Neural progenitor cell (in vitro differentiated cells): Measurements from ENCODE around the gene PCK2. TPM values are rescaled to one million over a fixed set of nuclear protein-coding genes. Genes with fewer than 3 reads are reported as not detected.
A peak's percentile ranks its signal among the peaks of the same experiment; 100 is the strongest.
"Not testable (repeated sequence)": the region's sequence is repeated elsewhere in the genome, so short reads cannot be mapped to it uniquely, and the experiment has no call there.

ENCODE experiments used
- DNase-seq: peaks from one replicate; pipeline ENCODE4 v3.0.0-alpha.2; 2016; ENCODE audit warnings: low spot score
- H2AFZ ChIP-seq: fragments of 200-600 bp; sonication (generic); replicated peaks from 2 replicates; pipeline ENCODE4 v1.6.1; 2016; ENCODE audit warnings: antibody characterized with exemption
- H3F3A ChIP-seq: fragments of 200-600 bp; sonication (generic); 2 replicates; pipeline ENCODE4 v1.6.1; 2016; ENCODE audit warnings: antibody characterized with exemption, low read depth
- H3K27ac ChIP-seq: fragments of 200-600 bp; sonication (generic); 2 replicates; pipeline ENCODE4 v1.5.1; 2016; ENCODE audit warnings: mild to moderate bottlenecking
- H3K27me3 ChIP-seq: fragments of 200-600 bp; sonication (generic); 2 replicates; pipeline ENCODE4 v1.6.1; 2016; ENCODE audit warnings: mild to moderate bottlenecking, moderate library complexity
- H3K36me3 ChIP-seq: fragments of 200-600 bp; sonication (generic); 2 replicates; pipeline ENCODE4 v1.5.1; 2016
- H3K4me1 ChIP-seq: fragments of 200-600 bp; sonication (generic); 2 replicates; pipeline ENCODE4 v1.6.1; 2016; ENCODE audit warnings: mixed run types
- H3K4me2 ChIP-seq: fragments of 200-600 bp; sonication (generic); 2 replicates; pipeline ENCODE4 v1.6.1; 2016
- H3K4me3 ChIP-seq: fragments of 200-600 bp; sonication (generic); 2 replicates; pipeline ENCODE4 v1.5.1; 2016
- H3K79me2 ChIP-seq: fragments of 200-600 bp; sonication (generic); 2 replicates; pipeline ENCODE4 v1.6.1; 2016; ENCODE audit warnings: low read depth
- H3K9ac ChIP-seq: fragments of 200-600 bp; sonication (generic); 2 replicates; pipeline ENCODE4 v1.6.1; 2016
- H3K9me3 ChIP-seq: fragments of 200-600 bp; sonication (generic); 2 replicates; pipeline ENCODE4 v1.5.1; 2016; ENCODE audit warnings: low read depth
- H4K20me1 ChIP-seq: fragments of 200-600 bp; sonication (generic); 2 replicates; pipeline ENCODE4 v1.6.1; 2016; ENCODE audit warnings: low read depth
- H3K27ac Mint-ChIP-seq: 3 replicates; pipeline ENCODE4 v1.8.0; 2021; ENCODE audit warnings: mixed read lengths
- H3K27me3 Mint-ChIP-seq: 2 replicates; pipeline ENCODE4 v1.8.0; 2022; ENCODE audit warnings: low read depth, mild to moderate bottlenecking, inconsistent platforms, moderate library complexity, mixed read lengths; ENCODE audit not compliant: insufficient read depth
- H3K36me3 Mint-ChIP-seq: 3 replicates; pipeline ENCODE4 v1.8.0; 2021; ENCODE audit warnings: mixed read lengths
- H3K4me1 Mint-ChIP-seq: 3 replicates; pipeline ENCODE4 v1.8.0; 2021; ENCODE audit warnings: mixed read lengths
- H3K4me3 Mint-ChIP-seq: 3 replicates; pipeline ENCODE4 v1.8.0; 2021; ENCODE audit warnings: mild to moderate bottlenecking, moderate library complexity, mixed read lengths
- H3K9me3 Mint-ChIP-seq: 3 replicates; pipeline ENCODE4 v1.8.0; 2020; ENCODE audit warnings: mixed read lengths
- EZH2 ChIP-seq: fragments of 200-600 bp; sonication (generic); IDR thresholded peaks from 2 replicates; pipeline ENCODE4 v1.6.1; 2017; ENCODE audit warnings: antibody characterized with exemption, mild to moderate bottlenecking, moderate library complexity
- EZH2phosphoT487 ChIP-seq: fragments of 200-600 bp; sonication (generic); IDR thresholded peaks from 2 replicates; pipeline ENCODE4 v1.6.1; 2017; ENCODE audit warnings: antibody characterized with exemption
- total RNA-seq: library from RNA; depleted of rRNA; stranded (reverse); fragments of >200 nt; gene quantifications from 2 replicates; pipeline ENCODE4 v1.2.3, GENCODE V29; 2015; ENCODE audit warnings: low replicate concordance
- TF ChIP-seq, protein P1 (sequence below): fragments of 200-600 bp; sonication (generic); IDR thresholded peaks from 2 replicates; pipeline ENCODE4 v1.5.1; 2017; ENCODE audit warnings: antibody characterized with exemption, mild to moderate bottlenecking

PCK2 gene
- total RNA-seq, 1 donor from 2014 or later = 11.1 TPM

DNA sequence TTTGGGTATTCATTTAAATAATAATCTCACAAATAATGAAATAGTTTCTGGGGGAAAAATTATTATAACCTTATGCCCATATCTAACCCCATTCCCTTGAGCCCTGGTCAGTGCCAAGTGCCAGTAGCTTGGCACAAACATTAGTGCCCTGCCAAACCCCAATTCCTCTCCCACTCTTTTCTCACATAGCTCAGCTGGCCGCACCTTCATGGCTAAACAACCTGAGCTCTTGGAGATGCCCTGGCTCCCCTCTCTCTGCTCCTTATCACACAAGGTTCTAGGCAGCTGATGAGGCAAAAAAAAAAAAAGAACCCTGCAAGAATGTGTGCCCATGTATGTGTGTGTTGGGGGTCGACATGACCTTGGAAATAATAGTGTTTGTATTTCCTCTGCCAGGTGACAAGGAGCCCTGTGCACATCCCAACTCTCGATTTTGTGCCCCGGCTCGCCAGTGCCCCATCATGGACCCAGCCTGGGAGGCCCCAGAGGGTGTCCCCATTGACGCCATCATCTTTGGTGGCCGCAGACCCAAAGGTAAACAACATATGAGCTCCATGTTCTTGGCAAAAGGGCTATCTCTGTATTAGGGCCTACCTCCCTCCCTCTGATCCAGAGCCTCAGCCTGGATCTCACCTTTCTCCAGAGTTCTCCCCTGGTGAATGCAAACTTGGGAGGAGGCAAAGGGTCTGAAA is 8.4 kb downstream of the PCK2 start:
- Histone ChIP-seq H3K27me3 (no peaks in the 10 kb centered on the region), H3K9me3 (no peaks in the 10 kb centered on the region), H2AFZ (no peak overlapping the region), H3K4me3 (no peak overlapping the region), H3K4me1 (no peaks in the 10 kb centered on the region), H4K20me1 (no peaks in the 10 kb centered on the region), H3K9ac (no peak overlapping the region), H3F3A (no peaks in the 10 kb centered on the region), H3K79me2 (no peaks in the 10 kb centered on the region), H3K4me2 (no peak overlapping the region), H3K27ac (no peak overlapping the region), H3K36me3 (no peaks in the 10 kb centered on the region)
- Mint-ChIP-seq H3K4me3 (no peak overlapping the region), H3K9me3 (no peaks in the 10 kb centered on the region), H3K27me3 (peaks cover 8% of the 10 kb centered on the region), H3K4me1 (no peaks in the 10 kb centered on the region), H3K36me3 (no peaks in the 10 kb centered on the region), H3K27ac (no peak overlapping the region)
- no peak for DNase-seq
- TF ChIP-seq, protein P1, sequence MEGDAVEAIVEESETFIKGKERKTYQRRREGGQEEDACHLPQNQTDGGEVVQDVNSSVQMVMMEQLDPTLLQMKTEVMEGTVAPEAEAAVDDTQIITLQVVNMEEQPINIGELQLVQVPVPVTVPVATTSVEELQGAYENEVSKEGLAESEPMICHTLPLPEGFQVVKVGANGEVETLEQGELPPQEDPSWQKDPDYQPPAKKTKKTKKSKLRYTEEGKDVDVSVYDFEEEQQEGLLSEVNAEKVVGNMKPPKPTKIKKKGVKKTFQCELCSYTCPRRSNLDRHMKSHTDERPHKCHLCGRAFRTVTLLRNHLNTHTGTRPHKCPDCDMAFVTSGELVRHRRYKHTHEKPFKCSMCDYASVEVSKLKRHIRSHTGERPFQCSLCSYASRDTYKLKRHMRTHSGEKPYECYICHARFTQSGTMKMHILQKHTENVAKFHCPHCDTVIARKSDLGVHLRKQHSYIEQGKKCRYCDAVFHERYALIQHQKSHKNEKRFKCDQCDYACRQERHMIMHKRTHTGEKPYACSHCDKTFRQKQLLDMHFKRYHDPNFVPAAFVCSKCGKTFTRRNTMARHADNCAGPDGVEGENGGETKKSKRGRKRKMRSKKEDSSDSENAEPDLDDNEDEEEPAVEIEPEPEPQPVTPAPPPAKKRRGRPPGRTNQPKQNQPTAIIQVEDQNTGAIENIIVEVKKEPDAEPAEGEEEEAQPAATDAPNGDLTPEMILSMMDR = no peak
- TF ChIP-seq EZH2 (no peak), EZH2phosphoT487 (no peak)

DNA sequence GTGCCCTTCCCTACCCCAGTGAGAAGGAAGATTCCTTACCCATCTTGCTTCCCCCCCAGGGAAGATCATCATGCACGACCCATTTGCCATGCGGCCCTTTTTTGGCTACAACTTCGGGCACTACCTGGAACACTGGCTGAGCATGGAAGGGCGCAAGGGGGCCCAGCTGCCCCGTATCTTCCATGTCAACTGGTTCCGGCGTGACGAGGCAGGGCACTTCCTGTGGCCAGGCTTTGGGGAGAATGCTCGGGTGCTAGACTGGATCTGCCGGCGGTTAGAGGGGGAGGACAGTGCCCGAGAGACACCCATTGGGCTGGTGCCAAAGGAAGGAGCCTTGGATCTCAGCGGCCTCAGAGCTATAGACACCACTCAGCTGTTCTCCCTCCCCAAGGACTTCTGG is 9.3 kb downstream of the PCK2 start:
- no peak overlapping the region for H3K27ac ChIP-seq
- no peak overlapping the region for H3K27ac Mint-ChIP-seq

DNA sequence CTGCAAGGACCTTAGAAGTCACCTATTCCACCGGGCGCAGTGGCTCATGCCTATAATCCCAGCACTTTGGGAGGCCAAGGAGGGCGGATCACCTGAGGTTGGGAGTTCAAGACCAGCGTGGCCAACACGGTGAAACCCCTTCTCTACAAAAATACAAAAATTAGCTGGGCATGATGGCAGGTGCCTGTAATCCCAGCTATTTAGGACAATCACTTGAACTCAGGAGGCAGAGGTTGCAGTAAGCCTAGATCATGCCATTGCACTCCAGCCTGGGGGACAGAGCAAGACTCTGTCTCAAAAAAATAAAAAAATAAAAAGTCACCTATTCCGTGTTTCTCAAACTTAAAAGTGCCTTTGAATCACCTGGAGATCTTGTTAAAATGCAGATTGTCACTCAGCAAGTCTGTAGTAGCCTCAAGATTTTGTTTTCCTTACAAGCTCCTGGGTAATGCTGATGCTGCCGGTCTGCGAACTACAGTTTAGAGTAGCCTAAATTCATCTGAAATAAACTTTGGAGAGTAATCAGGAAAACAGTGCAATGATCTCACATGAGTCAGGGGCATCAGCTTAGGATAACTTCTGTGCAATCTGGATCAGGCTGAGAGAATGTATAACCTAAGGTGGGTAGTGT is 11.6 kb downstream of the PCK2 start:
- H3K9me3 ChIP-seq, H3K27me3 Mint-ChIP-seq, H3K4me1 Mint-ChIP-seq, H2AFZ ChIP-seq, H4K20me1 ChIP-seq, H3K27ac ChIP-seq, H3K27me3 ChIP-seq, H3F3A ChIP-seq, H3K4me3 Mint-ChIP-seq, H3K4me3 ChIP-seq, H3K36me3 ChIP-seq, DNase-seq, H3K9ac ChIP-seq, H3K79me2 ChIP-seq, H3K36me3 Mint-ChIP-seq, H3K4me2 ChIP-seq, H3K4me1 ChIP-seq, H3K9me3 Mint-ChIP-seq: not testable (repeated sequence)
- H3K27ac Mint-ChIP-seq = peak overlapping the region; percentile 67

More for the DNA sequence above, 9.3 kb downstream of the PCK2 start:
- no peak for DNase-seq
- H3K9me3 Mint-ChIP-seq = no peaks in the 10 kb centered on the region
- no peaks in the 10 kb centered on the region for H3K79me2 ChIP-seq
- H3K4me3 Mint-ChIP-seq = no peak overlapping the region
- H4K20me1 ChIP-seq = no peaks in the 10 kb centered on the region
- H3F3A ChIP-seq = no peaks in the 10 kb centered on the region
- H3K36me3 ChIP-seq = no peaks in the 10 kb centered on the region
- H3K9me3 ChIP-seq = no peaks in the 10 kb centered on the region
- H3K27me3 ChIP-seq = no peaks in the 10 kb centered on the region
- H3K9ac ChIP-seq = no peak overlapping the region
- TF ChIP-seq EZH2 (no peak), EZH2phosphoT487 (no peak)
- TF ChIP-seq, protein P1 = no peak
- no peak overlapping the region for H3K4me2 ChIP-seq
- H3K4me3 ChIP-seq = no peak overlapping the region
- no peaks in the 10 kb centered on the region for H3K4me1 Mint-ChIP-seq
- peaks cover 8% of the 10 kb centered on the region for H3K27me3 Mint-ChIP-seq
- H3K4me1 ChIP-seq = no peaks in the 10 kb centered on the region
- H3K36me3 Mint-ChIP-seq = no peaks in the 10 kb centered on the region
- H2AFZ ChIP-seq = no peak overlapping the region

DNA sequence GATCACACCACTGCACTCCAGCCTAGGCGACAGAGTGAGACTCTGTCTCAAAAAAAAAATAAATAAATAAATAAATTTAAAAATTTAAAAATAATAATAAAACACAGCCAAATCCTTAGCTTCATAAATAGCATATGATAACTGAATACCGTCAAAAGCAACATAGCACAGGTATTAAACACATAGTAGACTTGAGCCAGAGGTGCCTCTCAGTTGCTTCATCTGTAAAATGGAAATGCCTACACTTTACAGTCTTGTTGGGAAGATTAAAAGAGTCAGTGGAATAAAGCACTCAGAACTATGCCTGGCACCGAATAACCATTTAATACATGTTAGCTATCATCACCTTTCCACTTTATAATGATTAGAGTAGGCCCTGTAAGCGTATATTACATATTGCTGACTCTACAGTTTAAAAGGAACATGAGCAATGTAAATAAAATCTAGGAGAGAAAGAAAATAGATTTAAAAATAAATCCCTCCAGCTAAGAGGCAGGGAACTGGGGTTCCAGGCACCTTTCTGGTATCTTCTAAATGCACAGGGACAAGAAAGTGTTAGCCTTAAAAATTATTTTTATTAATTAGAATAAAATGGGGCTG is 12.7 kb downstream of the PCK2 start:
- H3K79me2 ChIP-seq = no peaks in the 10 kb centered on the region
- H3F3A ChIP-seq = no peaks in the 10 kb centered on the region
- H3K4me2 ChIP-seq = no peak overlapping the region
- H3K27me3 ChIP-seq = no peaks in the 10 kb centered on the region
- H4K20me1 ChIP-seq = no peaks in the 10 kb centered on the region
- H3K4me1 ChIP-seq = no peaks in the 10 kb centered on the region
- H3K9me3 Mint-ChIP-seq = no peaks in the 10 kb centered on the region
- no peak overlapping the region for H2AFZ ChIP-seq
- H3K4me3 Mint-ChIP-seq = no peak overlapping the region
- peaks cover 6% of the 10 kb centered on the region for H3K27me3 Mint-ChIP-seq
- no peak overlapping the region for H3K9ac ChIP-seq
- H3K4me3 ChIP-seq = no peak overlapping the region
- TF ChIP-seq EZH2phosphoT487 = no peak
- TF ChIP-seq EZH2 = no peak
- TF ChIP-seq, protein P1 = no peak
- no peaks in the 10 kb centered on the region for H3K9me3 ChIP-seq
- peaks cover 2% of the 10 kb centered on the region for H3K4me1 Mint-ChIP-seq
- H3K36me3 ChIP-seq = no peaks in the 10 kb centered on the region
- no peaks in the 10 kb centered on the region for H3K36me3 Mint-ChIP-seq
- no peak overlapping the region for H3K27ac Mint-ChIP-seq
- DNase-seq = no peak
- no peak overlapping the region for H3K27ac ChIP-seq
